Measurements from ENCODE around the gene ZNF75A.
"Not testable (repeated sequence)": the region's sequence is repeated elsewhere in the genome, so short reads cannot be mapped to it uniquely, and the experiment has no call there.

The ZNF75A gene

GRCh38 chr16:3305109-3306068 lies at the start of gene ZNF75A, which contains the start of gene TIGD7:
Gene ZNF75A (plus strand): TSS chr16:3305497. CDS start chr16:3308429, 2,932 bp downstream.
Gene TIGD7 (minus strand): TSS chr16:3305430. CDS start chr16:3300614, 4,816 bp downstream.
- peaks cover 26 to 32% of the 10 kb centered on the region in 2 donors for H3K36me3 ChIP-seq (ENCODE audit: control insufficient read depth in 1 of 2, insufficient read depth in 2 of 2, low read length in 2 of 2)
- peaks cover 54 to 63% of the 10 kb centered on the region in 2 donors for H3K9me3 ChIP-seq (ENCODE audit: control insufficient read depth in 1 of 2, low read length in 2 of 2)
- H3K4me1 ChIP-seq (ENCODE audit: control insufficient read depth in 1 of 2, insufficient read depth in 2 of 2, low read length in 2 of 2), result peaks cover 3 to 6% of the 10 kb centered on the region in 2 donors
- H3K4me3 ChIP-seq (ENCODE audit: low read depth in 1 of 2, low read length in 2 of 2), result peak within 1 kb of the TSS; percentile 70 to 91
- peak within 1 kb of the TSS; percentile 63 to 72 for H3K9ac ChIP-seq (ENCODE audit: low read depth in 1 of 2, low read length in 2 of 2)
- H3K27ac ChIP-seq (ENCODE audit: low read depth, low read length), result peak within 1 kb of the TSS; percentile 91
- H3K27me3 ChIP-seq (ENCODE audit: control insufficient read depth in 1 of 2, insufficient read depth in 2 of 2, low read length in 2 of 2), result no peaks in the 10 kb centered on the region

- H3K36me3 ChIP-seq (ENCODE audit: control insufficient read depth in 1 of 2, insufficient read depth in 2 of 2, low read length in 2 of 2), result no peaks in the 10 kb centered on the region
- H3K4me3 ChIP-seq (ENCODE audit: low read depth in 1 of 2, low read length in 2 of 2), result no peak within 1 kb of the TSS
- no peaks in the 10 kb centered on the region for H3K9me3 ChIP-seq (ENCODE audit: control insufficient read depth in 1 of 2, low read length in 2 of 2)
- H3K4me1 ChIP-seq (ENCODE audit: control insufficient read depth in 1 of 2, insufficient read depth in 2 of 2, low read length in 2 of 2), result peaks cover 0 to 5% of the 10 kb centered on the region in 2 donors
- no peaks in the 10 kb centered on the region for H3K27me3 ChIP-seq (ENCODE audit: control insufficient read depth in 1 of 2, insufficient read depth in 2 of 2, low read length in 2 of 2)
- no peak within 1 kb of the TSS for H3K27ac ChIP-seq (ENCODE audit: low read depth, low read length)
- H3K9ac ChIP-seq (ENCODE audit: low read depth in 1 of 2, low read length in 2 of 2), result no peak within 1 kb of the TSS
Measured at GRCh38 chr16:3256146-3256865, 49.0 kb upstream of the ZNF75A start, which contains the start of gene MEFV. Gene MEFV (minus strand): TSS chr16:3256633. CDS start chr16:3256587, 46 bp downstream.

DNA sequence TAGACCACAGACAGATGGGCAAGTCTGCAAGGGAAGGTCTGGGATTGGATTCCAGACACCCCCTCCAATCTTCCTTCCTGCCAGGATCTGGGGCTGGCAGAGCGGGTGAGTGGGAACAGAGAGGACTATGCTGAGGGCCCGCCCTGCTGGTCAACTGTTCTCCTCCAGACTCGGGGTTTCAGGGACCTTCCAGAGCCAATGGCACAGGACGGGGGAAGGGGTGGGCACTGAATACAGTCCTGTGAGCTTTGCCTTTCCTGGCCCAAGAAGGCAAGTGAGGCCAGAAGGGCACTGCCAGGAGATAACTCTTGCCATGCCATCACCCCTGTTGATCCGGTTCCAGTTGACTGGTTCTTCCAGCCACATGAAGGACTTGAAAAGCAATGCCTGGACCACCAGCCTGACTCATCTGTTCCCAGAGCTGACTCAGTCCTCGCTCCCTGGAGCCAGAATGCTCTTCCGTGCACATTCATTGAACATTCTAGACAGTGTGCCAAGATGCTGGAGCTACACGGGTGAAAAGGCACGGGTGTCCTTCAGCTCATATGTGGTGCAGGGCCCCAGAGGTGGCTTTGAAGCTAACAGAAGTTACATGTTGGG lies 48.3 kb upstream of the ZNF75A start:
- Histone ChIP-seq H3K9me3 (ENCODE audit: control insufficient read depth in 1 of 2, low read length in 2 of 2) (no peaks in the 10 kb centered on the region), H3K27me3 (ENCODE audit: control insufficient read depth in 1 of 2, insufficient read depth in 2 of 2, low read length in 2 of 2) (no peaks in the 10 kb centered on the region), H3K4me1 (ENCODE audit: control insufficient read depth in 1 of 2, insufficient read depth in 2 of 2, low read length in 2 of 2) (peaks cover 0 to 5% of the 10 kb centered on the region in 2 donors), H3K27ac (ENCODE audit: low read depth, low read length) (no peak overlapping the region), H3K9ac (ENCODE audit: low read depth in 1 of 2, low read length in 2 of 2) (no peak overlapping the region), H3K4me3 (ENCODE audit: low read depth in 1 of 2, low read length in 2 of 2) (no peak overlapping the region), H3K36me3 (ENCODE audit: control insufficient read depth in 1 of 2, insufficient read depth in 2 of 2, low read length in 2 of 2) (no peaks in the 10 kb centered on the region)

DNA sequence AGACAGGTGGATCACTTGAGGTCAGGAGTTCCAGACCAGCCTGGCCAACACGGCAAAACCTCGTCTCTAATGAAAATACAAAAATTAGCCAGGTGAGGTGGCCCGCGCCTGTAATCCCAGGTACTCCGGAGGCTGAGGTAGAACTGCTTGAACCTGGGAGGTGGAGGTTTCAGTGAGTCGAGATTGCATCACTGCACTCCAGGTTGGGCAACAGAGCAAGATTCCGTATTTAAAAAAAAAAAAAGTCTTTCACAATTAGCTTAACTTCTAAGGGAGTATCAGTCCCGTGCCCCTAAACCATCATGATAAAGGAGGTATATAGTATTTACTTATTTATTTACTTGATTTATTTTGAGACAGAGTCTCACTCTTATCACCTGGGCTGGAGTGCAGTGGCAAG lies 45.5 kb upstream of the ZNF75A start:
- H3K36me3 ChIP-seq (ENCODE audit: control insufficient read depth in 1 of 2, insufficient read depth in 2 of 2, low read length in 2 of 2), result no peaks in the 10 kb centered on the region
- H3K27ac ChIP-seq (ENCODE audit: low read depth, low read length), result no peak overlapping the region
- H3K27me3 ChIP-seq (ENCODE audit: control insufficient read depth in 1 of 2, insufficient read depth in 2 of 2, low read length in 2 of 2), result no peaks in the 10 kb centered on the region
- H3K9me3 ChIP-seq (ENCODE audit: control insufficient read depth in 1 of 2, low read length in 2 of 2), result no peaks in the 10 kb centered on the region
- H3K4me3 ChIP-seq (ENCODE audit: low read depth in 1 of 2, low read length in 2 of 2), result no peak overlapping the region
- H3K9ac ChIP-seq (ENCODE audit: low read depth in 1 of 2, low read length in 2 of 2), result no peak overlapping the region
- peaks cover 0 to 9% of the 10 kb centered on the region in 2 donors for H3K4me1 ChIP-seq (ENCODE audit: control insufficient read depth in 1 of 2, insufficient read depth in 2 of 2, low read length in 2 of 2)

GRCh38 chr16:3262517-3262916 lies 42.8 kb upstream of the ZNF75A start:
- Histone ChIP-seq H3K27me3 (ENCODE audit: control insufficient read depth in 1 of 2, insufficient read depth in 2 of 2, low read length in 2 of 2) (no peaks in the 10 kb centered on the region), H3K4me1 (ENCODE audit: control insufficient read depth in 1 of 2, insufficient read depth in 2 of 2, low read length in 2 of 2) (peaks cover 0 to 15% of the 10 kb centered on the region in 2 donors), H3K4me3 (ENCODE audit: low read depth in 1 of 2, low read length in 2 of 2) (no peak overlapping the region), H3K27ac (ENCODE audit: low read depth, low read length) (no peak overlapping the region), H3K36me3 (ENCODE audit: control insufficient read depth in 1 of 2, insufficient read depth in 2 of 2, low read length in 2 of 2) (peaks cover 3 to 4% of the 10 kb centered on the region in 2 donors), H3K9me3 (ENCODE audit: control insufficient read depth in 1 of 2, low read length in 2 of 2) (peaks cover 0 to 3% of the 10 kb centered on the region in 2 donors), H3K9ac (ENCODE audit: low read depth in 1 of 2, low read length in 2 of 2) (no peak overlapping the region)

DNA sequence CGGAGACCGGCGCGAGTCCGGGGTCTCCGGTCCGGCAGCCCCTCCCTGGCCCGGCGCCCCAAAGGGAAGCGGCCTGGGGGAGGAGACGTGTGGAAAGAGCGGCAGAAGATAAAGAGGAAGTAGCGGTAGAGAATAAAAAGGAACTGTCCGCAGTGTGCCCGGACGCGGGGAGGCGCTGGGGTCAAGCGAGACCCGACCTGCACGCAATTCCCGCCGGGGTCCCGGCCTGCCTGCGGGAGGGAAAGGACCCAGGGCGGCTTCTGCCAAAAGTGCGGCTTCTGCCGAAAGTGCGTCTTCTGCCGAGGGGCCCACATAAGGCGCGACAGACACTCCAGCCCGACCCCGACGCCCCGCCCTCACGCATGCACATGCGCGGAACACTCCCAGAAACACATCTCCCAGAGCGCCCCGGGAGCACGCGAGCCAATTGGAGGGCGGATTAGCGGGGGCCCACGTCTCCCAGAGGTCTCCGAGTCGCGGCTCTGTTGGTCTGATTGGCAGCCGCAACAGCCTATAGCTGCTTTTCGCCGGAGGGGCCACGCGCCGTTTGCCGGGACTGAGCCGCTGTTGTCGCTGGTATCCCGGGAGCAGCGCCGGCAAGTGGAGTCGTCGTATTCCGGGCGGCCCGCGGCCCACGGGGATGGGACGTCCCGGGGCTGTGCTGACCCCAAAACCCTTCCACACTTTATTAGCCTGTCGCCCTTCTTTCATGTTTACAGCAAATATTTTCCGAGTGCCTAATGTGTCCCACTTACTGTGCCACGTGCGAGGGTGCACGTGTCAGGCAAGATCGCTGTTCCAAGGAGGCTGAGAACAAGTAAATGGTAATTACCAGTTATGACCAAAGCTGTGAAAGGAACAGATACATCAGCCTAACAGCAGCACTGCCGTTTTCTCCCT lies 40.9 kb upstream of the ZNF75A start:
- Histone ChIP-seq H3K9me3 (ENCODE audit: control insufficient read depth in 1 of 2, low read length in 2 of 2) (peaks cover 0 to 3% of the 10 kb centered on the region in 2 donors), H3K9ac (ENCODE audit: low read depth in 1 of 2, low read length in 2 of 2) (peak overlapping the region; percentile 77 to 85), H3K4me1 (ENCODE audit: control insufficient read depth in 1 of 2, insufficient read depth in 2 of 2, low read length in 2 of 2) (peaks cover 0 to 9% of the 10 kb centered on the region in 2 donors), H3K4me3 (ENCODE audit: low read depth in 1 of 2, low read length in 2 of 2) (peak overlapping the region; percentile 77 to 93), H3K27ac (ENCODE audit: low read depth, low read length) (peak overlapping the region; percentile 96), H3K27me3 (ENCODE audit: control insufficient read depth in 1 of 2, insufficient read depth in 2 of 2, low read length in 2 of 2) (no peaks in the 10 kb centered on the region), H3K36me3 (ENCODE audit: control insufficient read depth in 1 of 2, insufficient read depth in 2 of 2, low read length in 2 of 2) (peaks cover 3 to 8% of the 10 kb centered on the region in 2 donors)

- Histone ChIP-seq H3K4me3 (ENCODE audit: low read depth in 1 of 2, low read length in 2 of 2) (no peak overlapping the region), H3K27me3 (ENCODE audit: control insufficient read depth in 1 of 2, insufficient read depth in 2 of 2, low read length in 2 of 2) (no peaks in the 10 kb centered on the region), H3K36me3 (ENCODE audit: control insufficient read depth in 1 of 2, insufficient read depth in 2 of 2, low read length in 2 of 2) (peaks cover 3 to 8% of the 10 kb centered on the region in 2 donors), H3K4me1 (ENCODE audit: control insufficient read depth in 1 of 2, insufficient read depth in 2 of 2, low read length in 2 of 2) (peaks cover 0 to 9% of the 10 kb centered on the region in 2 donors), H3K9me3 (ENCODE audit: control insufficient read depth in 1 of 2, low read length in 2 of 2) (peaks cover 0 to 3% of the 10 kb centered on the region in 2 donors), H3K27ac (ENCODE audit: low read depth, low read length) (no peak overlapping the region), H3K9ac (ENCODE audit: low read depth in 1 of 2, low read length in 2 of 2) (no peak overlapping the region)
Measured at GRCh38 chr16:3266873-3267537, 38.3 kb upstream of the ZNF75A start.

DNA sequence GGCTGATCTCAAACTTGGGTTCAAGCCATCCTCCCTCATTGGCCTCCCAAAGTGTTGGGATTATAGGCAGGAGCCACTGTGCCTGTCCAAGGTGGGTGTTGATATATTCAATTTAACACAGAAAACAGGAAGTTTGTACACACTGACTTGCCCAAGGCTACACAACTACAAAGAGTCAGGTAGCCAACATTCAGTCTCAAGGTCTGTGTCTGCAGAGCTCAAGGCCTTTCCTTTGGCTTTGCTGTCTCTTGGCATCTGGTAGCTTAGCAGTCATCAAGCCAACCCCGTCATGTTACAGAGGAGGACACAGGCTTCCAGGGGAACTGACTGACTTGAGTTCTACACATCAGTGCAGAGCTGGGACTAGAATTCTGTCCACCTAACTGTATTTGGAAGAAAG lies 37.0 kb upstream of the ZNF75A start:
- Histone ChIP-seq H3K9me3 (ENCODE audit: control insufficient read depth in 1 of 2, low read length in 2 of 2) (peaks cover 0 to 3% of the 10 kb centered on the region in 2 donors), H3K36me3 (ENCODE audit: control insufficient read depth in 1 of 2, insufficient read depth in 2 of 2, low read length in 2 of 2) (peaks cover 3 to 8% of the 10 kb centered on the region in 2 donors), H3K27me3 (ENCODE audit: control insufficient read depth in 1 of 2, insufficient read depth in 2 of 2, low read length in 2 of 2) (no peaks in the 10 kb centered on the region), H3K9ac (ENCODE audit: low read depth in 1 of 2, low read length in 2 of 2) (no peak overlapping the region), H3K4me1 (ENCODE audit: control insufficient read depth in 1 of 2, insufficient read depth in 2 of 2, low read length in 2 of 2) (peaks cover 0 to 9% of the 10 kb centered on the region in 2 donors), H3K4me3 (ENCODE audit: low read depth in 1 of 2, low read length in 2 of 2) (no peak overlapping the region), H3K27ac (ENCODE audit: low read depth, low read length) (no peak overlapping the region)

DNA sequence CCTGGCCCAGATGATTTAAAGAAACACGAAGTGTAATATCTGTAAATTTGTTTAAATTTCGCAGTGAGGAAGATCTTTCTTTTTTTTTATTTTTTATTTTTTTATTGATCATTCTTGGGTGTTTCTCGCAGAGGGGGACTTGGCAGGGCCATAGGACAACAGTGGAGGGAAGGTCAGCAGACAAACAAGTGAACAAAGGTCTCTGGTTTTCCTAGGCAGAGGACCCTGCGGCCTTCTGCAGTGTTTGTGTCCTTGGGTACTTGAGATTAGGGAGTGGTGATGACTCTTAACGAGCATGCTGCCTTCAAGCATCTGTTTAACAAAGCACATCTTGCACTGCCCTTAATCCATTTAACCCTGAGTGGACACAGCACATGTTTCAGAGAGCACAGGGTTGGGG lies 34.6 kb upstream of the ZNF75A start:
- not testable (repeated sequence) for H3K9me3 ChIP-seq (ENCODE audit: control insufficient read depth in 1 of 2, low read length in 2 of 2); H3K27ac ChIP-seq (ENCODE audit: low read depth, low read length); H3K9ac ChIP-seq (ENCODE audit: low read depth in 1 of 2, low read length in 2 of 2); H3K4me1 ChIP-seq (ENCODE audit: control insufficient read depth in 1 of 2, insufficient read depth in 2 of 2, low read length in 2 of 2); H3K4me3 ChIP-seq (ENCODE audit: low read depth in 1 of 2, low read length in 2 of 2); H3K36me3 ChIP-seq (ENCODE audit: control insufficient read depth in 1 of 2, insufficient read depth in 2 of 2, low read length in 2 of 2); H3K27me3 ChIP-seq (ENCODE audit: control insufficient read depth in 1 of 2, insufficient read depth in 2 of 2, low read length in 2 of 2)
